Stimulated activated CD4-positive, alpha-beta T cell treated with anti-CD3 and anti-CD28 coated beads, Interleukin-1b, Interleukin-23, amount 100 ng/mL, for 1 hour (primary cell): Measurements from ENCODE around the gene CEACAM8.
"Not testable (repeated sequence)": the region's sequence is repeated elsewhere in the genome, so short reads cannot be mapped to it uniquely, and the experiment has no call there.

Source experiments
- DNase-seq, 2 donors: peaks; one replicate each; pipeline ENCODE4 v3.0.0-alpha.2; 2020; ENCODE audit warnings: low read depth in 2 of 2

Gene CEACAM8

GRCh38 chr19:42573642-42574041, 21.1 kb downstream of the CEACAM8 start:
- no peak for DNase-seq

GRCh38 chr19:42571116-42571515, 23.6 kb downstream of the CEACAM8 start:
- DNase-seq = no peak

- no peak for DNase-seq
These were observed 25.5 kb downstream of the CEACAM8 start for GRCh38 chr19:42569193-42569592.

GRCh38 chr19:42568006-42568405, 26.7 kb downstream of the CEACAM8 start:
- no peak for DNase-seq

GRCh38 chr19:42567567-42567966, 27.2 kb downstream of the CEACAM8 start:
- no peak for DNase-seq

GRCh38 chr19:42563352-42564210, 31.1 kb downstream of the CEACAM8 start:
- no peak for DNase-seq

- no peak for DNase-seq
These were observed 33.2 kb downstream of the CEACAM8 start for GRCh38 chr19:42561512-42561911.

GRCh38 chr19:42560731-42561130, 34.0 kb downstream of the CEACAM8 start:
- no peak for DNase-seq

- no peak for DNase-seq
These were observed 36.1 kb downstream of the CEACAM8 start for GRCh38 chr19:42558450-42559150.

- not testable (repeated sequence) for DNase-seq
These were observed 37.3 kb downstream of the CEACAM8 start for GRCh38 chr19:42557386-42557871.

GRCh38 chr19:42555801-42556200, 38.9 kb downstream of the CEACAM8 start:
- DNase-seq = no peak

GRCh38 chr19:42555317-42555716, 39.4 kb downstream of the CEACAM8 start:
- DNase-seq = no peak

GRCh38 chr19:42554046-42554575, 40.6 kb downstream of the CEACAM8 start:
- DNase-seq = no peak

- DNase-seq = no peak
These were observed 41.3 kb downstream of the CEACAM8 start for GRCh38 chr19:42553292-42554045.

GRCh38 chr19:42552086-42553065, 42.3 kb downstream of the CEACAM8 start:
- no peak for DNase-seq

- not testable (repeated sequence) for DNase-seq
These were observed 44.2 kb downstream of the CEACAM8 start for GRCh38 chr19:42550521-42550920.

GRCh38 chr19:42549067-42549466, 45.7 kb downstream of the CEACAM8 start:
- not testable (repeated sequence) for DNase-seq

- no peak for DNase-seq
These were observed 46.2 kb downstream of the CEACAM8 start for GRCh38 chr19:42548552-42548951.

GRCh38 chr19:42547929-42548328, 46.8 kb downstream of the CEACAM8 start:
- DNase-seq = no peak

- DNase-seq = no peak
These were observed 47.8 kb downstream of the CEACAM8 start for GRCh38 chr19:42546831-42547500.
